ENCODE measurements around the gene PPP2R2D. TPM values are rescaled to one million over a fixed set of nuclear protein-coding genes. Genes with fewer than 3 reads are reported as not detected.

The PPP2R2D gene
- total RNA-seq, 1 experiment from 2014 or later: 23.7 TPM

DNA sequence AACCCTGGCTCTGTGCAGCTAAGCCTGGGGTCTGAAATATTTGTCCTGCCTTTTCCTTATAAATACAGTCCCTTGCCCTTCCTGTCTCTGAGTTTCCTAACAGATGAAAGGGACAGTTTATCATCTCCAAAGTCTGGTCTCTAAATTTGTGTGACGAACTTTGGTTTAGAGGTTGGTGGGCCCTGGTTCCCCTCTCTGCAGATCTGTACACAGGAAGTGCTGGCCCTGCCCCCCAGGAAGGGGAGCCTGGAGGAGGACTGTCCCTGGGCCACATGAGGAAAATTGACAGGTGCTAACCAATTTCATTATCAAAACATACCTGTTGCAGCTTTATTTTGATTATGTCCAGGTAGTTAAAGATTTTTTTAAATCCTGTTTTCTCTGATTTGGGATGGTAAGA lies 34.5 kb downstream of the PPP2R2D start:
- peaks cover 13% of the 10 kb centered on the region for H3K36me3 Mint-ChIP-seq (ENCODE audit: insufficient read depth, unreplicated experiment)
- H3K4me3 Mint-ChIP-seq (ENCODE audit: low read depth, unreplicated experiment): no peak overlapping the region
- no peak for DNase-seq
- H3K4me1 Mint-ChIP-seq (ENCODE audit: low read depth, unreplicated experiment): no peaks in the 10 kb centered on the region
- no TSS peak for BruUV-seq (replicated peaks)
- no peaks in the 10 kb centered on the region for H3K9me3 Mint-ChIP-seq (ENCODE audit: low read depth, unreplicated experiment)
- intact Hi-C loops (cut with micrococcal nuclease; ENCODE audit: unreplicated experiment): no loop called here
- no peaks in the 10 kb centered on the region for H3K27me3 Mint-ChIP-seq (ENCODE audit: unreplicated experiment)
- CTCF ChIA-PET: interaction anchor here (0.7 kb wide), 1 partner anchor 243 kb away, joined by 3 read pairs; no protein-coding TSS in a partner anchor
- TF ChIP-seq CTCF (IDR thresholded peaks at IDR 0.05; ENCODE audit: unreplicated experiment): no peak
- H3K27ac Mint-ChIP-seq (ENCODE audit: unreplicated experiment): no peak overlapping the region

DNA sequence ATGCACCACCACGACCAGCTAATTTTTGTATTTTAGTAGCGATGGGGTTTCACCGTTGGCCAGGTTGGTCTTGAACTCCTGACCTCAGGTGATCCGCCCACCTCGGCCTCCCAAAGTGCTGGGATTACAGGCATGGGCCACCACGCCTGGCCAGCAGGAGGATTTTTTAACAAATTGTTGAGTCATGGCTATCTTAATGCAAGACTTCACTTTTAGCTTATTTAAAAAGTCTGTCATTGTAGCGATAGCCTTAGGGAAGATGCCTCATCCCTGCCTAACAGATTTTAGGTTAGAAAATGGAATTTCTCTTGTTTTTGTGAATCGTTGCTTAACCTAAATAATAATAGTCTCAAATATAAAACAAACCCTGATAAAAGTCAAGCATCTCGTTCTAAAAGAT lies 35.5 kb downstream of the PPP2R2D start:
- no peak for DNase-seq
- no peak overlapping the region for H3K27ac Mint-ChIP-seq (ENCODE audit: unreplicated experiment)
- H3K4me1 Mint-ChIP-seq (ENCODE audit: low read depth, unreplicated experiment): no peaks in the 10 kb centered on the region
- intact Hi-C loops (cut with micrococcal nuclease; ENCODE audit: unreplicated experiment): no loop called here
- H3K36me3 Mint-ChIP-seq (ENCODE audit: insufficient read depth, unreplicated experiment): peaks cover 13% of the 10 kb centered on the region
- CTCF ChIA-PET: no interaction called here
- H3K4me3 Mint-ChIP-seq (ENCODE audit: low read depth, unreplicated experiment): no peak overlapping the region
- BruUV-seq (replicated peaks): no TSS peak
- TF ChIP-seq CTCF (IDR thresholded peaks at IDR 0.05; ENCODE audit: unreplicated experiment): no peak
- no peaks in the 10 kb centered on the region for H3K9me3 Mint-ChIP-seq (ENCODE audit: low read depth, unreplicated experiment)
- H3K27me3 Mint-ChIP-seq (ENCODE audit: unreplicated experiment): no peaks in the 10 kb centered on the region

DNA sequence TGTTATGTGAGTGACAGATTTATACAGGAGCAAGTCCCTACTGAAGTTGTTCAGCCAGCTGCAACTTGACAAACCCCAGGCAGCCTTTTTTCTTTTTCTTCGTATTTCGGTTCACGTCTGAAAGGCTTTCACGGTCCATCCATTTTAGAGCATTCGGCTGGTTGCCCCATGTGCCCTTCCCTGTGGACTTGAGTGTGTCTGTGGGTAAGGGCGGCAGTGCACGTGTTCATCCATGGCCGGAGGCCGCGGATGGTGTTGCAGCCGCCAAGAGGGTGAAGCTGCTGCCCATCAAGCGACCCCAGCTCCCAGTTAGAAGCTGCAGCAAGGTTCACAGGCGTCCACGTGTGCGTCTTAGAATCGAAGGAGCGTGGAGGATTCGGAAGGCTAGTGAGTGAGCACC lies 35.9 kb downstream of the PPP2R2D start:
- no TSS peak for BruUV-seq (replicated peaks)
- DNase-seq: no peak
- intact Hi-C loops (cut with micrococcal nuclease; ENCODE audit: unreplicated experiment): no loop called here
- Mint-ChIP-seq H3K4me3 (ENCODE audit: low read depth, unreplicated experiment) (no peak overlapping the region), H3K36me3 (ENCODE audit: insufficient read depth, unreplicated experiment) (peaks cover 9% of the 10 kb centered on the region), H3K27ac (ENCODE audit: unreplicated experiment) (no peak overlapping the region), H3K9me3 (ENCODE audit: low read depth, unreplicated experiment) (no peaks in the 10 kb centered on the region), H3K4me1 (ENCODE audit: low read depth, unreplicated experiment) (no peaks in the 10 kb centered on the region), H3K27me3 (ENCODE audit: unreplicated experiment) (no peaks in the 10 kb centered on the region)
- CTCF ChIA-PET: no interaction called here
- TF ChIP-seq CTCF (IDR thresholded peaks at IDR 0.05; ENCODE audit: unreplicated experiment): no peak

DNA sequence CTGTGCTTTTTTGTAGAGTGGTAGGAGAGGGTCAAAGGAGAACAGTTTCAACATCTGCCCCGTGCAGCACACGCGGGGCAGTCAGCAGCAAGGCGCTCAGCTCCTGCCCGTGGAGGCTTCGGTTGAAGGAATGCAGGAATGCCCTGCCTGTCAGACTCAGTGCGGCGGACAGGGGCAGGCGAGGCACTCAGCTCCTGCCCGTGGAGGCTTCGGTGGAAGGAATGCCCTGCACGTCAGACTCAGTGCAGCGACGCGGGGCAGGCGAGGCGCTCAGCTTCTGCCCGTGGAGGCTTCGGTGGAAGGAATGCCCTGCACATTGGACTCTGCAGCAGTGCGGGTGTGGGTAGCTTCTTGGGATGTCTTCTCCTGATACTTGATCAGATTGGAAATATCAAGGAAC lies 37.0 kb downstream of the PPP2R2D start:
- no peak for TF ChIP-seq CTCF (IDR thresholded peaks at IDR 0.05; ENCODE audit: unreplicated experiment)
- Mint-ChIP-seq H3K36me3 (ENCODE audit: insufficient read depth, unreplicated experiment) (peaks cover 9% of the 10 kb centered on the region), H3K4me1 (ENCODE audit: low read depth, unreplicated experiment) (no peaks in the 10 kb centered on the region), H3K4me3 (ENCODE audit: low read depth, unreplicated experiment) (no peak overlapping the region), H3K27ac (ENCODE audit: unreplicated experiment) (no peak overlapping the region), H3K9me3 (ENCODE audit: low read depth, unreplicated experiment) (no peaks in the 10 kb centered on the region), H3K27me3 (ENCODE audit: unreplicated experiment) (no peaks in the 10 kb centered on the region)
- no peak for DNase-seq
- intact Hi-C loops (cut with micrococcal nuclease; ENCODE audit: unreplicated experiment): no loop called here
- CTCF ChIA-PET: no interaction called here
- no TSS peak for BruUV-seq (replicated peaks)

DNA sequence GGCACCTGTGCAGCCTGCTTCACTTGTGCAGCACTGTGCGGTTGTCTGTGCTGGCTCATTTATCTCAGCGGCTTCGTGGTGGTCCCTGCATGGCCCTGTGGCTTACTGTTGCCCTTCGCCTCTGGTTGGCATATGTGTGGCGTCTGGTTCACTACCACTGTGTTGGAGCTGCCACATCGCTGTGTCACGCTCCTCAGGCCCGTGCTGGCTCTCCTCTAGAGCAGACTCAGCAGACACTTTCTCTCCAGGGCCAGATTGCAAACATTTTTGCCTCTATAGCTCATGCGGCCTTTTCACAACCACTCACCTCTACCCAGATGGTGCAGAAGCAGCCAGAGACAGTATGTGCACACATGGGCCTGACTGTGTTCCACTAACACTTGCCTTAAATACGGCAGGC lies 37.9 kb downstream of the PPP2R2D start:
- intact Hi-C loops (cut with micrococcal nuclease; ENCODE audit: unreplicated experiment): no loop called here
- TF ChIP-seq CTCF (IDR thresholded peaks at IDR 0.05; ENCODE audit: unreplicated experiment): no peak
- H3K36me3 Mint-ChIP-seq (ENCODE audit: insufficient read depth, unreplicated experiment): peaks cover 14% of the 10 kb centered on the region
- no peak for DNase-seq
- H3K9me3 Mint-ChIP-seq (ENCODE audit: low read depth, unreplicated experiment): no peaks in the 10 kb centered on the region
- no peaks in the 10 kb centered on the region for H3K27me3 Mint-ChIP-seq (ENCODE audit: unreplicated experiment)
- no TSS peak for BruUV-seq (replicated peaks)
- H3K4me3 Mint-ChIP-seq (ENCODE audit: low read depth, unreplicated experiment): no peak overlapping the region
- CTCF ChIA-PET: no interaction called here
- H3K27ac Mint-ChIP-seq (ENCODE audit: unreplicated experiment): no peak overlapping the region
- H3K4me1 Mint-ChIP-seq (ENCODE audit: low read depth, unreplicated experiment): no peaks in the 10 kb centered on the region
